OCI-LY1 (cell line): ENCODE measurements around the gene STK17A.
"Not testable (repeated sequence)": the region's sequence is repeated elsewhere in the genome, so short reads cannot be mapped to it uniquely, and the experiment has no call there.

Experiments
- H2AFZ ChIP-seq: fragments of 200-600 bp; sonication (generic), shearing (Covaris generic); 2 replicates; pipeline ENCODE4 v1.6.0; 2014; ENCODE audit warnings: antibody characterized with exemption, mild to moderate bottlenecking, low read length
- H3F3A ChIP-seq: fragments of 200-600 bp; sonication (generic), shearing (Covaris generic); 2 replicates; pipeline ENCODE4 v1.6.0; 2014; ENCODE audit warnings: mild to moderate bottlenecking, antibody characterized with exemption, low read length, moderate library complexity; ENCODE audit not compliant: insufficient read depth
- H3K27ac ChIP-seq: fragments of 200-600 bp; sonication (generic); 2 replicates; pipeline ENCODE4 v1.5.1; 2014; ENCODE audit warnings: low read length, mixed run types, mild to moderate bottlenecking, low read depth; ENCODE audit not compliant: poor library complexity, severe bottlenecking
- H3K27me3 ChIP-seq: fragments of 200-600 bp; sonication (generic); 2 replicates; pipeline ENCODE4 v1.6.0; 2014; ENCODE audit warnings: antibody characterized with exemption, mild to moderate bottlenecking, low read length, moderate library complexity; ENCODE audit not compliant: insufficient read depth
- H3K36me3 ChIP-seq: fragments of 200-600 bp; sonication (generic); 2 replicates; pipeline ENCODE4 v1.6.1; 2014; ENCODE audit warnings: mild to moderate bottlenecking, antibody characterized with exemption, low read length, moderate library complexity, mixed read lengths; ENCODE audit not compliant: insufficient read depth
- H3K4me1 ChIP-seq: fragments of 200-600 bp; sonication (generic); 2 replicates; pipeline ENCODE4 v1.5.1; 2014; ENCODE audit warnings: mild to moderate bottlenecking, low read length, moderate library complexity; ENCODE audit not compliant: insufficient read depth, severe bottlenecking
- H3K4me2 ChIP-seq: fragments of 200-600 bp; sonication (generic), shearing (Covaris generic); 2 replicates; pipeline ENCODE4 v1.6.1; 2014; ENCODE audit warnings: low read length
- H3K4me3 ChIP-seq: fragments of 200-600 bp; sonication (generic); 2 replicates; pipeline ENCODE4 v1.5.1; 2014; ENCODE audit warnings: low read length, low read depth, mild to moderate bottlenecking, mixed read lengths; ENCODE audit not compliant: poor library complexity, severe bottlenecking
- H3K79me2 ChIP-seq: fragments of 200-600 bp; shearing (Covaris generic); 2 replicates; pipeline ENCODE4 v1.6.1; 2016; ENCODE audit warnings: mixed run types, low read length, mixed read lengths; ENCODE audit not compliant: insufficient read depth
- H3K9ac ChIP-seq: fragments of 200-600 bp; sonication (generic), shearing (Covaris generic); 2 replicates; pipeline ENCODE4 v1.6.1; 2014; ENCODE audit warnings: mild to moderate bottlenecking, low read length, mixed read lengths
- H3K9me2 ChIP-seq: fragments of 200-600 bp; sonication (generic), shearing (Covaris generic); 2 replicates; pipeline ENCODE4 v1.6.1; 2014; ENCODE audit warnings: low read depth, mild to moderate bottlenecking, low read length, mixed read lengths
- H3K9me3 ChIP-seq: fragments of 200-600 bp; shearing (Covaris generic); 2 replicates; pipeline ENCODE4 v1.6.1; 2014; ENCODE audit warnings: low read length, mixed read lengths
- H4K20me1 ChIP-seq: fragments of 200-600 bp; sonication (generic), shearing (Covaris generic); 2 replicates; pipeline ENCODE4 v1.6.0; 2016; ENCODE audit warnings: mild to moderate bottlenecking, low read length; ENCODE audit not compliant: insufficient read depth
- CTCF ChIP-seq: fragments of 200-600 bp; sonication (generic), shearing (Covaris generic); IDR thresholded peaks from 2 replicates; pipeline ENCODE4 v1.5.1; 2017; ENCODE audit warnings: mild to moderate bottlenecking, antibody characterized with exemption, low read length, moderate library complexity, mixed read lengths
- EZH2 ChIP-seq: fragments of 200-600 bp; sonication (generic), shearing (Covaris generic); IDR thresholded peaks from 2 replicates; pipeline ENCODE4 v1.8.0; 2017; ENCODE audit warnings: borderline replicate concordance, mixed run types, mild to moderate bottlenecking, antibody characterized with exemption, low read length, moderate library complexity, mixed read lengths

Gene STK17A

GRCh38 chr7:43592326-43592725 is 9.4 kb downstream of the STK17A start:
- H3K4me1 ChIP-seq, result peaks cover 83% of the 10 kb centered on the region
- peak overlapping the region; percentile 40; the same call in 1 of the 2 replicates for H3K4me2 ChIP-seq
- peaks cover 74% of the 10 kb centered on the region for H3K36me3 ChIP-seq
- H3K79me2 ChIP-seq, result peaks cover 100% of the 10 kb centered on the region
- H4K20me1 ChIP-seq, result peaks cover 3% of the 10 kb centered on the region; the same call in 1 of the 2 replicates
- H2AFZ ChIP-seq, result no peak overlapping the region
- no peak overlapping the region for H3K9ac ChIP-seq
- TF ChIP-seq EZH2 (no peak), CTCF (no peak)
- no peaks in the 10 kb centered on the region for H3K9me2 ChIP-seq
- H3K9me3 ChIP-seq, result no peaks in the 10 kb centered on the region
- H3K4me3 ChIP-seq, result peak overlapping the region; percentile 36
- H3F3A ChIP-seq, result peaks cover 5% of the 10 kb centered on the region; the same call in 1 of the 2 replicates
- no peaks in the 10 kb centered on the region for H3K27me3 ChIP-seq
- no peak overlapping the region for H3K27ac ChIP-seq

DNA sequence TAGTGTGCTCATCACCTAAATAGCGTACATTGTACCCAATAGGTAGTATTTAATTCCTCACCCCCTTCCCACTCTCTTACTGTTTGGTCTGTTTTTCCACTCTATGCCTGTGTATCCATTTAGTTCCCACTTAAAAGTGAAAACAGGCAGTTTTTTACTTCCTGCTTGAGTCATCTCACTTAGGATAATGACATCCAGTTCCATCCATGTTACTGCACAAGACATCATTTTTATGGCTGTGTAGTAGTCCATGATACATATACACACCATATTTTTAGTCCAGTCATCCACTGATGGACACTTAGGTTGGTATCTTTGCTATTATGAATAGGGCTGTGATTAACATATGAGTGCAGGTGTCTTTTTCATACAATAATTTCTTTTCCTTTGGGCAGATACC is 10.1 kb downstream of the STK17A start:
- Histone ChIP-seq H4K20me1 (peaks cover 3% of the 10 kb centered on the region; the same call in 1 of the 2 replicates), H3K27ac (peak overlapping the region; percentile 22), H2AFZ (no peak overlapping the region), H3K79me2 (peaks cover 94% of the 10 kb centered on the region), H3K9me2 (no peaks in the 10 kb centered on the region), H3K4me3 (peak overlapping the region; percentile 36), H3K4me2 (peak overlapping the region; percentile 40), H3K27me3 (no peaks in the 10 kb centered on the region), H3F3A (peaks cover 5% of the 10 kb centered on the region; the same call in 1 of the 2 replicates), H3K9me3 (no peaks in the 10 kb centered on the region), H3K36me3 (peaks cover 81% of the 10 kb centered on the region), H3K9ac (no peak overlapping the region), H3K4me1 (peaks cover 76% of the 10 kb centered on the region)
- TF ChIP-seq EZH2 (no peak), CTCF (no peak)

DNA sequence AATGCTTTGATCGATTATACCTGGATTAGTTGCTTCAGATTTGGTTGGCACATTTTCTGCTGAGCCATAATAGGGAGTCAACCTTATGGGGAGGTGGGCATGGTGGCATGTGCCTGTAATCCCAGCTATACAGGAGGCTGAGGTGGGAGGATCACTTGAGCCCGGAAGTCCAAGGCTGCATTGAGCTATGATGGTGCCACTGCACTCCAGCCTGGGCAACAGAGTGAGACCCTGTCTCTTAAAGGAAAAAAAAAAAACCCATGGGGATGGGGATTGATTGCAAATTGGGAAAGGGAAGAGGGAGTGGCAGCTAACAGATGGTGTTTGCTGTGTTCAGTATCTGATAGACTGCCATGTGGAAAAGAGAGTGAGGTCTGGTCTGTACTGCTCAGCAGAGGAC is 11.1 kb downstream of the STK17A start:
- Histone ChIP-seq H3K9me2 (no peaks in the 10 kb centered on the region), H3K4me2 (peak overlapping the region; percentile 40), H3K36me3 (peaks cover 84% of the 10 kb centered on the region), H3K27ac (peak overlapping the region; percentile 22), H3K4me3 (peak overlapping the region; percentile 36), H3K9ac (no peak overlapping the region), H3K79me2 (peaks cover 93% of the 10 kb centered on the region), H3K4me1 (peaks cover 66% of the 10 kb centered on the region), H2AFZ (no peak overlapping the region), H3K9me3 (no peaks in the 10 kb centered on the region), H3K27me3 (no peaks in the 10 kb centered on the region), H4K20me1 (peaks cover 3% of the 10 kb centered on the region; the same call in 1 of the 2 replicates), H3F3A (peaks cover 5% of the 10 kb centered on the region; the same call in 1 of the 2 replicates)
- TF ChIP-seq CTCF, result no peak
- TF ChIP-seq EZH2, result no peak

GRCh38 chr7:43596426-43596825 is 13.5 kb downstream of the STK17A start:
- not testable (repeated sequence) for H3K27ac ChIP-seq, H2AFZ ChIP-seq, H3K9ac ChIP-seq, H3K4me3 ChIP-seq, H3K9me3 ChIP-seq, H3F3A ChIP-seq, H4K20me1 ChIP-seq, H3K4me2 ChIP-seq, H3K9me2 ChIP-seq, H3K27me3 ChIP-seq
- Histone ChIP-seq H3K79me2 (peaks cover 93% of the 10 kb centered on the region), H3K36me3 (peaks cover 94% of the 10 kb centered on the region), H3K4me1 (peaks cover 43% of the 10 kb centered on the region)
